Tibial artery (tissue), 4 donors: Measurements from ENCODE around the gene ABLIM2.

Experiments used
- DNase-seq, 2 donors: peaks; one replicate each; pipeline ENCODE4 v3.0.0-alpha.2; 2019
- H3K27ac ChIP-seq, 2 donors: fragments of 200-600 bp; sonication (generic) in 1 of 2; 1 replicate in 1 of 2; 2 replicates in 1 of 2; pipeline ENCODE4 v1.5.1; 2018 to 2019; ENCODE audit warnings: mild to moderate bottlenecking in 1 of 2
- H3K27me3 ChIP-seq, 2 donors: fragments of 200-600 bp; sonication (generic) in 1 of 2; one replicate each; pipeline versions ENCODE4 v1.5.1 to v1.6.0; 2016 to 2019
- H3K36me3 ChIP-seq, 3 donors: fragments of 200-600 bp; sonication (generic) in 2 of 3; one replicate each; pipeline ENCODE4 v1.5.1; 2016 to 2019; ENCODE audit warnings: mild to moderate bottlenecking in 2 of 3
- H3K4me1 ChIP-seq, 4 donors: fragments of 200-600 bp; sonication (generic) in 2 of 4; 1 replicate in 3 of 4; 2 replicates in 1 of 4; pipeline ENCODE4 v1.5.1; 2016 to 2019
- H3K4me3 ChIP-seq, 2 donors: fragments of 200-600 bp; sonication (generic) in 1 of 2; 1 replicate in 1 of 2; 2 replicates in 1 of 2; pipeline ENCODE4 v1.5.1; 2018 to 2019; ENCODE audit warnings: mild to moderate bottlenecking in 2 of 2
- H3K9me3 ChIP-seq, 3 donors: fragments of 200-600 bp; sonication (generic) in 1 of 3; one replicate each; pipeline ENCODE4 v1.5.1; 2016 to 2019
- intact Hi-C: fragments of 100-400 bp; cut with DNase I; formaldehyde crosslinking; loops from one replicate; pipeline ENCODE4 v1.15.0; 2023; ENCODE audit warnings: low total_unique reads
- TF ChIP-seq, protein P1 (sequence below), 2 experiments: fragments of 200-600 bp in 1 of 2; fragments of 450-650 bp in 1 of 2; IDR thresholded peaks; one replicate each; pipeline ENCODE4 v1.5.1; 2017 to 2019; ENCODE audit warnings: antibody characterized with exemption in 2 of 2, mild to moderate bottlenecking in 1 of 2, moderate library complexity in 1 of 2

Gene ABLIM2

DNA sequence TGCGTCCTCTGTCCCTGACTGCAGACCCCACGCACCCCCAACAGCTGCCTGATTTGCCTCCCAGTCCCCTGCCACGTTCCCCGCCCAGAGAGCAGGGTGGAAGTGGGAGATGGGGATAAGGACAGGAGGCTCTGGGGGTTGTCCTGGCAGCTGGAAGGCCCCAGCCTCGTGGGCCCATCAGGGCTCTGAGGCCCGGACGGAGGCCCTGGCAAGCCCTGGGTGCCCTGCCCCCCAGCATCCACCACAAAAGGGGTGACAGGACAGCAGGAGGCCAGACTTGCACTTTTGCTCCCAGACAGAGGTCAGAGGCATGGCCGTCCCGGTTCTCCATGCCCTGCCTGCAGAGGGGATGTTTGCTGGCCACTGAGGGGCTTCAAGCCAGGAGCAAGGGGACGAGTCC, 45.2 kb upstream of the ABLIM2 start:
- DNase-seq, result no peak
- Histone ChIP-seq H3K27ac (no peak overlapping the region), H3K4me1 (peaks cover 0 to 18% (median 8%) of the 10 kb centered on the region in 4 donors), H3K9me3 (no peaks in the 10 kb centered on the region), H3K27me3 (peaks cover 0 to 18% of the 10 kb centered on the region in 2 donors), H3K4me3 (no peak overlapping the region), H3K36me3 (peaks cover 0 to 5% (median 0%) of the 10 kb centered on the region in 3 donors)
- TF ChIP-seq, protein P1, sequence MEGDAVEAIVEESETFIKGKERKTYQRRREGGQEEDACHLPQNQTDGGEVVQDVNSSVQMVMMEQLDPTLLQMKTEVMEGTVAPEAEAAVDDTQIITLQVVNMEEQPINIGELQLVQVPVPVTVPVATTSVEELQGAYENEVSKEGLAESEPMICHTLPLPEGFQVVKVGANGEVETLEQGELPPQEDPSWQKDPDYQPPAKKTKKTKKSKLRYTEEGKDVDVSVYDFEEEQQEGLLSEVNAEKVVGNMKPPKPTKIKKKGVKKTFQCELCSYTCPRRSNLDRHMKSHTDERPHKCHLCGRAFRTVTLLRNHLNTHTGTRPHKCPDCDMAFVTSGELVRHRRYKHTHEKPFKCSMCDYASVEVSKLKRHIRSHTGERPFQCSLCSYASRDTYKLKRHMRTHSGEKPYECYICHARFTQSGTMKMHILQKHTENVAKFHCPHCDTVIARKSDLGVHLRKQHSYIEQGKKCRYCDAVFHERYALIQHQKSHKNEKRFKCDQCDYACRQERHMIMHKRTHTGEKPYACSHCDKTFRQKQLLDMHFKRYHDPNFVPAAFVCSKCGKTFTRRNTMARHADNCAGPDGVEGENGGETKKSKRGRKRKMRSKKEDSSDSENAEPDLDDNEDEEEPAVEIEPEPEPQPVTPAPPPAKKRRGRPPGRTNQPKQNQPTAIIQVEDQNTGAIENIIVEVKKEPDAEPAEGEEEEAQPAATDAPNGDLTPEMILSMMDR (IDR thresholded peaks at IDR 0.05), result no peak
- intact Hi-C loops, result no loop called here

DNA sequence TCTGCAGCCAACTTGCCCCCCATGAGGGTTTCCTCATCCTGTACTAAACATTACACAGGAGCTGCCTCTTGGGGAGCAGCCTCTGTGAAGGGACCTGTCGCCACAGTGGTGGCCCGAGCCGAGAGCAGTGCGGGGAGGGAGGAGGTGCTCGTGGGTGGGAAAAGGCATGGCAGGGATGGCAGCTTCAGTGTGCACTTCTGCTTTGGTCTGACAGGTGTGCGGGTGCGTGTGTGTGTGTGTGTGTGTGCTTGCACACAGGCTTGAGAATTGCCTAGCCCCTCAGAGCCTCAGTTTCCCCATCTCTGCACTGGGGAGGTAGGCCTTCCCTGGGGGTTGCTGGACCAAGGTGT, 44.4 kb upstream of the ABLIM2 start:
- no peak for DNase-seq
- no peak overlapping the region for H3K27ac ChIP-seq
- TF ChIP-seq, protein P1 (IDR thresholded peaks at IDR 0.05), result no peak
- no peak overlapping the region for H3K4me3 ChIP-seq
- no peaks in the 10 kb centered on the region for H3K9me3 ChIP-seq
- H3K36me3 ChIP-seq, result peaks cover 0 to 5% (median 0%) of the 10 kb centered on the region in 3 donors
- H3K4me1 ChIP-seq, result peaks cover 0 to 24% (median 9%) of the 10 kb centered on the region in 4 donors
- intact Hi-C loops, result no loop called here
- H3K27me3 ChIP-seq, result peaks cover 0 to 13% of the 10 kb centered on the region in 2 donors

DNA sequence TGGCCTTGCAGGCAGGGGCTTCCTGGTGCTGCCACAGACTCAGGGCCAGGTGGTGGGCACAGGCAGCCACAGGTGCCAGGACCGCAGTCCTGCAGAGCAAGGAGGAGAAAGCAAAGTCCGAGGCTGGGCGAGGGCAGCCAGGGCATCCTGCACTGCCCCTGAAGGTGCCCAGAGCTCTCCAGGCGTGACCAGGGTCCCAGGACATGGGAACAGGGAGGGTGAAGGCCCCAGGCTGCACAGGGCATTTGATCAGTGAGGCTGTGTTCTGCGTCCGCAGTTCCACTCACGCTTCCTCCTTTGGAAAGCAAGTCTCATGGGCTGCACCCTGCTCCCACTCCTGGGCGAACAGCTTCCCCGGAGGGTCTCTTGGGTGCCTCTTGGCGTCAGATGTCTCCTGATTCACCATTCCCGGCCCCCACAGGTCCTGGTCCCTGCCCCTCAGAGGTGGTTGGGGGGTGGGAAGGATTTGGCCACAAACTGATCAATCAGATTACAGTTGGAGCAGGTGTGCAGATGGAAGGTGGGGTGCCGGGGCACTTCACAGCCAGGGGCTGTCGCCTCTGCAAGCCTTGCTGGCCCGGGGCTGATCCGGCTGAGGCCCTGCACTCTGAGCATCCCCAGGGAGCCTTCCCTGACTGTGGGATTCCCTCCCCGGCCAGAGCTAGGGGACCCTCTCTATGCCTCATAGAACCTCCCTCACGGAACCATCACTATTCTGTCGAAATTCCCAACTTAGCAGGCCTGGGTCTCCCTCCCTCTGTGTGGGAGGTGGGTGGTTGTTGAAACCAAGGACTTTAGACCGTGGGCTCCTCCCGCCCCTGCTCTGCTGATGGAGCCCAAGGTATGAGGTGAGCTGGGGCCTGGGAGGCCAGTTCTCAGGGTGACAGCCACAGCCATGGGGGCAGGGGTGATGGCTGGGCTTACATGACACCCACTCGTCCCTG, 43.8 kb upstream of the ABLIM2 start:
- TF ChIP-seq, protein P1 (IDR thresholded peaks at IDR 0.05), result no peak
- H3K36me3 ChIP-seq, result peaks cover 0 to 5% (median 0%) of the 10 kb centered on the region in 3 donors
- intact Hi-C loops, result no loop called here
- no peak overlapping the region for H3K27ac ChIP-seq
- H3K4me3 ChIP-seq, result peak overlapping the region; percentile 20 to 38
- peaks cover 0 to 24% (median 9%) of the 10 kb centered on the region in 4 donors for H3K4me1 ChIP-seq
- H3K27me3 ChIP-seq, result peaks cover 0 to 8% of the 10 kb centered on the region in 2 donors
- DNase-seq, result no peak
- H3K9me3 ChIP-seq, result no peaks in the 10 kb centered on the region

DNA sequence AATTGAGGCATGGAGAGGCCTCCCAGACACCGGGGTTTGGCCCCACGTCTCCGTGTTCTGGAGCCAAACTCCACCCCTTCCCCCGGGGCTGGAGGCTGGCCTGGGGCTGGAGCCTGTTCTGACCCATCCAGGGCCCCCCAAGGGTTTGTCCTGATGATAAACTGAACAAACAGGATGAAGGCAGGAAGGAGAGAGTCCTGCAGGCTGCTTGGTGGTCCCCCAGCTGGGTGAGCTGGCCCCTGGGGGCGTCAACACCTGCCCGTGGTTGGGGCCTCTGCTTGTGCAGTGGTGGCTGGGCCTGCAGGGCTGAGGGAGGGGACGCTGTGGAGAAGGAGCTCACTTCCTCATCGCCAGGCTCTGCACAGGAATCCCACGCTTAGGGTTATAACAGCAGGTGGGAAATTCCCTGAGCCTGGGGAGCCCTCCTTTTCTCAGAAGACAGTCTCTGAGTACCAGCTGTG, 42.7 kb upstream of the ABLIM2 start:
- DNase-seq, result no peak
- peak overlapping the region; percentile 38 to 48 for H3K4me3 ChIP-seq
- H3K27ac ChIP-seq, result no peak overlapping the region
- TF ChIP-seq, protein P1 (IDR thresholded peaks at IDR 0.05), result no peak
- H3K36me3 ChIP-seq, result peaks cover 0 to 5% (median 0%) of the 10 kb centered on the region in 3 donors
- H3K27me3 ChIP-seq, result peaks cover 0 to 8% of the 10 kb centered on the region in 2 donors
- intact Hi-C loops, result no loop called here
- no peaks in the 10 kb centered on the region for H3K9me3 ChIP-seq
- H3K4me1 ChIP-seq, result peaks cover 0 to 24% (median 9%) of the 10 kb centered on the region in 4 donors

DNA sequence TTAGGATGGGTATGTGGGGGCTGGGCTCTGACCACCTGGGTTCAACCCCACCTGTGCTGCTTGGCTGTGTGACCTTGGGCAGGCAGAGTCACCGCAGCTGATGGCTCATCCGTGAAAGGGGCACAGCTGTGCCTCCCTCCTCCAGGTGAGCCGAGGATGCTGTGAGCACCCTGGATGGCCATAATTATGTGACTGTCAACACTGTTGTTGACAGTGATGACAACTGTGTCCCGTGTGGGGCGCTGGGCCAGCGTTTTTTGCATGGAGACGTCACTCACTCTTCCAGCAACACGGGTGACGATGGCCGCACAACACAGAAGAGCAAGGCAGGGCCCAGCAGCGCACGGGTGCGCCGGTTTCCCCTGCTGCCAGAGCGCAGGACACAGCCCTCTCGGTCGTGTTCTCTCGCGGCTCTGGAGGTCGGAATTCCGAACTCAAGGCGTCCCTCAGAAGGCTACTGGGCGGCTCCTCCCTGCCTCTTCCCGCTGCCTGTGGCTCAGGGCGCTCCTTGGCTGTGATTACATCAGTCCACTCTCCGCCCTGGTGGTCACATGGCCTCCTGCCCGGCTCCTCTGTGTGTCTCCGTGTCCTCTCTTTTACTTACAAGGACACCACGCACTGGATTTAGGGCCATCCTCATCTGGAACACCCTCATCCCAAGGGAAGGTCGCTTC, 41.8 kb upstream of the ABLIM2 start:
- TF ChIP-seq, protein P1 (IDR thresholded peaks at IDR 0.05), result no peak

More for the DNA sequence above, 41.8 kb upstream of the ABLIM2 start:
- peak overlapping the region; percentile 18 to 46 for H3K27ac ChIP-seq
- H3K4me1 ChIP-seq, result peaks cover 0 to 24% (median 9%) of the 10 kb centered on the region in 4 donors
- no peaks in the 10 kb centered on the region for H3K9me3 ChIP-seq
- peak overlapping the region; percentile 38 to 48 for H3K4me3 ChIP-seq
- intact Hi-C loops, result no loop called here
- peaks cover 0 to 4% (median 0%) of the 10 kb centered on the region in 3 donors for H3K36me3 ChIP-seq
- H3K27me3 ChIP-seq, result peaks cover 0 to 5% of the 10 kb centered on the region in 2 donors
- peak in 1 of 2 donors; percentile 65 for DNase-seq
